ENCODE measurements around the gene TMEM26.
A peak's percentile ranks its signal among the peaks of the same experiment; 100 is the strongest.

The TMEM26 gene

DNA sequence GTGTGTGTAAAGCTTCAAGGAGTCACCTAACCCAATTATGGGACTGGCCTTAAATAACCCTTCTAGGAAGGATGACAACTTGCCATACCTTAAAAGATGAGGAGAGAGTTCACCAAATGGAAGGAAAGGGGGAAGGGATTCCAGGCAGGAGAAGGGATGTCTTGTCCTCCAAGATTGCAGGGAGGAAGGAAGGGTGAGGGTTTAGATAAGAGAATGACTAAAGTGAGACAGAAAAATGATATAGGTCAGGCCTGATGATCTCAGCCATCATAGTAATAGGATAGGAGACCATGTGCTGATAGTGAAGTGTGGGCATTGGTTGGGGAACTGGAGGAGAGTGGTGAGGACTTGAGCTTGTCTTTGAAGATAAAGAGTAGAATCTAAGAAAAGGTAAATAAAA, 7.7 kb upstream of the TMEM26 start:
- DNase-seq (ENCODE audit: low read depth) = no peak

DNA sequence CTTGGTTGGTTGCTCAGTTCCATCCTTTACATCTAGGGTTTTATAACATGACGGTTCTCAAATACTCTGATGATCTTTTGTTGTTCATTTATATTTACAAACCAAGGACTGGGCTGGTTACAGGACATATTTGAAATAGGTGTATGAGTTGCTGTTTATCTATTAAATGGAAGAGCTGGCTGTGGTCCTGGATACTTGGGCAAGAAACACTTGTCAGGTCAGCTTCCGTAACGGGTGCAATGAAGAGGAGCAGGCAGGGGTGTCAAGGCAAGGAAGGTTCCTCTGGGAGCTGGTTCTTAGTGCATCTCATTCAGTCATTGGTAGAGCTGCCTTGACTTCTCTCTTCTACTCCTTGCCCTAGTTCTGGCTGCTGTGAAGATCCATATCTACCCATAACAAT, 4.8 kb upstream of the TMEM26 start:
- no peak for DNase-seq (ENCODE audit: low read depth)

DNA sequence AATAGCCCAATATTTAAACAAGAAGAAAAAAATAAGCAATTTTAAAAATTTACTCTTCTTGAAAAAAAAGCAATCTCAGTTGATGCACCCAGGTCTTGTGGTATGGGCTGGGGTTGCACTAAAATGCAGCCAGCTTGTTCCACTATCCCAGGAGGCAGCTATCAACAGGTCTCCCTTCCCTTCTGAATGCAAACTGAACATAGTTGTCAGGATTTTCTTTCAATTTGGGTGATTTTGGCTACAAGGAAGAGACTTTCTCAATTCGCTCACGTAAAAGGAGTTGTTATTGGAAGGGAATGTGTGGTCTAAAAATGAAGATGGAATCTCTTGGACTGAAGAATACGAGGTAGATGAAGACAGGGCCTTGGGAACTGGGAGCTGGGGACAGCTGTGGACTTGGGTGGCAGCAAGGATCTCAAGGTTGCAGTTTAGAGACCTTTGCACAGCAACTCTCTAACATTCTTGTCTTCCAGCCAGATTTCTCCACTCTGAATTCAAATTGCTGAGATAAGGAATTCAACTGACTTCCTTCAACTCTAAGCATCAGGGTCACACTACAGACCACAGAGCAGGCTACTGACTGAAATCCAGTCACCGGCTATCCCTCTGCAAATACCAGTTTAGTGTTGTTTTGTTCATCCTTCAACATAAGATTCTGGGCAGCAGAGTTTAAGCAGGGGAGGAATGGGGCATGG, 3.1 kb upstream of the TMEM26 start:
- no peak for DNase-seq (ENCODE audit: low read depth)

DNA sequence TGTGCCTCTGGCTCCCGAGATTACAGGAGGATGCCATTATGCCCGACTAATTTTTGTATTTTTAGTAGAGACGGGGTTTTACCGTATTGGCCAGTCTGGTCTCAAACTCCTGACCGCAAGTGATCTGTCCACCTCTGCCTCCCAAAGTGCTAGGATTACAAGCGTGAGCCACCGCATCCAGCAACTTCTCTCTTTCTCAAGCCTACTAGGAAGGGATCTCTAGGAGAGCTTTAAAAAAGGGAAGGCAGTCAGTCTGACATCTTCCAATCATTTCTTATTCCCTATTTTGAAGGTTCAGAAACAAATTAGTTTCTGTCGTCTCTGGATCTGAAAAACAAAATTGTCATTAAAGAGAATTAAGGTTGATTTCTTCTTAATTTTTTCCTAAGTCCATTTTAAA, 2.5 kb upstream of the TMEM26 start:
- no peak for DNase-seq (ENCODE audit: low read depth)

DNA sequence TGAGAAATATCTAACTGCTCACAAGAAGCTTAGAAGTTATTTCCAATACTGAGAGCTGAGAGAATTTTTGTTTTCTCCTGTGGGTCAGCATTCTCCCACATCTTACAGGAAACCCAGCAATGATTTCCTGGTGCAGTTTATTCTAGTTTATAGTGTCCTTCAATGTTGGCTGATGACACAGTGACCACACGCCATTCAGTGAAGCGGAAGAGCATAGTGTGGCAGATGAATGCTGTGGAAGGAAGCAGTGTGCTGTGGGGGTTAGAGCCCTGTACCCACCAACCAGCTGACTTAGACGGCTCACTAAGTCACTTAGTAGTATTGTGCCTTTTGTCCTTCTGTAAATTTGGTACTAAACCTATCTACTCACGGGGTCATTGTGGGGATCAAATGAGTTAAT, 1.4 kb upstream of the TMEM26 start:
- no peak for DNase-seq (ENCODE audit: low read depth)

DNA sequence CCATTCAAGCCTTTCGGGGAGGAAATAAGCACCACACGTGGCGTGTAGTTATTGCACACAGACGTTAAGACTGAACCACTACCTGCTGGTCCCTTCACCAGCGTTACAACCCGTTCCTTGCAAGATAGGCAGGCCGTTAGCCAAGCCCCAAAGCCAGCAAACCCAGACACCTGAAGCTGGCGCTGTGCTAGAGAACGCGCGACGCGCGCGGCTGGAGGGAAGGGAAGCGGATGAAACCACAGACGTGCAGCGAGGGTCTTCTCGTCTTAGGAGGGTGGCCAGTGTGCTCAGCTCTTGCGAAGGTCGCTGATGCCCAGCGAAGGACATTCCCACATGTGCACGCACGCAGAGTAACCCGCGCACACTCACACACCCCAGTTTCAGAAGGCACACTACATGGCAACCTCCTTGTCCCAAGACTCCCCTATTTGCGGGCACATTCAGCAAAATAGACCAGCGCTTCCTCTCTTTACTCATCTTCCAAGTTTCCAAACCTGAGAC, 980 bp downstream of the TMEM26 start:
- DNase-seq (ENCODE audit: low read depth) = no peak

DNA sequence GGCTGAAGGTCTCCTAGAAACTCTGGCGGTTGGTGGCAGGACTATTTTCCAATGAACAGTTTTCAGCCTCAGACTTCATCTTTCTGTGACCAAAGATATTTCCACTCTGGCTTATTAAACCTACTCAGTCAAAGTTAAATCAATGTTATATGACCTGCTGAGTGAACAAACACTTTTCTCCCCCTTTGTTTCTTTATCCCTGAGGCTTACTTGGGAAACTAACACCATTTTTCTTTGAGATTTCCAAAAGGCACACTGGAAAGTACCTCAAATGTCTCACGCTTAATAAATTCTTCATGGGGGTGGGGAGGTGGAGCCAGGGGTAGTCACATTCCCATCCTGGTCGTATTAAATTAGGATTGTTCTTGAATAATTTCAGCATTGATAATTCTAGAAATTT, 1.8 kb downstream of the TMEM26 start:
- DNase-seq (ENCODE audit: low read depth) = no peak

DNA sequence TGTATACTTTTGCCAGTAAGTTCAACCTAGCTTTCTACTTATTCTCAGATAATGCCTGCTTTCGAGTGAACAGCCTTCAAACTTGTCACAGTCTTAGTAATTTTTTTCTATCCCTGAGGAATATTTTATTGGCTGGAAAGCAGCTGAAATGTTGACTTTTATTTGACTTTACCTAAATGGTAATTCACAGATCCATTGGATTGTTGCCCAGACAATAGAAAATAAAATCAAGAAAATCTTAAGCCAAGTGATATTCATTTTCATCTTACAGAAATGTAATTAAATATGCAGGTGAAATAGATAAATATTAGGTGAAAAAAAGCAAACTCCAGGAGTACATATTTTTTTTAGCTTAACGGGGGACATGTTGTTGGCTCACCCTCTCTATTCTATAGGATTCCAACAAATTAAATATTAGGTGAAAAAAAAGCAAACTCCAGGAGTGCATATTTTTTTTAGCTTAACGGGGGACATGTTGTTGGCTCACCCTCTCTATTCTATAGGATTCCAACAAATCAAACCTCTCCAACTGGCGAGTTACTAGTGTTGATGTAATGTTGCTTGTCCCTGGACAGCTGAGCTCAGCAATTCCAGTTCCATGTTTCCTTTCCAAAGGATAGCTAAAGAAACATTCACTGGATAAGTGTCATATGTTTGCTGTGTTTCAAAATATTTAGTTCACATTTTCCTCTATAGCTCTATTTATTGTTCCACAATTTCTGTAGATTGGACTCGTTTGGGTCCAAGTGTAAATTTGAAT, 4.2 kb downstream of the TMEM26 start:
- DNase-seq (ENCODE audit: low read depth) = no peak

DNA sequence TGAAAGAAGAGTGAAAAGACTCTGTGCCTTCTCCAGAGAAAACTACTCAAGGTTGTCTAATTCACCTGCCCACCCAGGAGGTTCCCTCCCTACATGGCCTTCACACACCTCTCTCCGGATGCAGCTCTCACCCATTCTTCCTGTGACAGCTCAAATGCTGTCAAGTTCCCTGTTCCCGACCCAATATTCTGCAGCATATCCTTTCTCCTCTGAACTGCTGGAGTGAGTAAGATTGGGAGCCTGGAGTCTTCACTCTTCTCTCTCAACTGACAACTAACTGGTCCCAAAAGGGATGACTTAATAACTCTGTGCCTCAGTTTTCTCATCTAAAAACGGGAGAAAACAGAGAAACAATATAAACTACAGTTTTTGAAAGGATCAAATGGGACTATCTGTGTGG, 5.1 kb downstream of the TMEM26 start:
- DNase-seq (ENCODE audit: low read depth) = no peak

DNA sequence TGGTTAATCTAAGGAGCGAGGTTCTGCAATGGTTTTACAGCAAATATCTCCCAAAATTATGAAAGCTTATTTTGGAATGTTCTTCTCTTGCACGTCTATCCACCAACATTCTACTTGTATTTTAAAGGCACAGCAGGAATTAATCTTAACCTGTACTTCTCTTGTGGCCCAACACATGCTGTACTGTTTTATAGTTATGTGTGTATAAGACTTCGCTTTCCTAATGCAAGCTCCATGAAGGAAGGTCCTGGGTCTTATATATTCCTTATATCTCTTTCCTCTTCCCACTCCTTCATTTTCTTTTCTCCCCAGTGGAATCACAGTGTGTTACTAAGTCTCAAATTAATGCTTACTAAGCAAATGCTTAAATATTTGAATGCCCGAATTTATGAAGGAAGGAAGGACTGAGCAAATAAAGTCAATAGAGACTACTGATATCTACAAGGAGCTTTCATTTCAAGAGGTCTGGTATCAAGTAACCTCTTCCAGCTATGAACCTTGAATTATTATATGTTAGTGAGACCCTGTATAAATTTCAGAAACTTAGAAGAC, 14.0 kb downstream of the TMEM26 start:
- no peak for DNase-seq (ENCODE audit: low read depth)

DNA sequence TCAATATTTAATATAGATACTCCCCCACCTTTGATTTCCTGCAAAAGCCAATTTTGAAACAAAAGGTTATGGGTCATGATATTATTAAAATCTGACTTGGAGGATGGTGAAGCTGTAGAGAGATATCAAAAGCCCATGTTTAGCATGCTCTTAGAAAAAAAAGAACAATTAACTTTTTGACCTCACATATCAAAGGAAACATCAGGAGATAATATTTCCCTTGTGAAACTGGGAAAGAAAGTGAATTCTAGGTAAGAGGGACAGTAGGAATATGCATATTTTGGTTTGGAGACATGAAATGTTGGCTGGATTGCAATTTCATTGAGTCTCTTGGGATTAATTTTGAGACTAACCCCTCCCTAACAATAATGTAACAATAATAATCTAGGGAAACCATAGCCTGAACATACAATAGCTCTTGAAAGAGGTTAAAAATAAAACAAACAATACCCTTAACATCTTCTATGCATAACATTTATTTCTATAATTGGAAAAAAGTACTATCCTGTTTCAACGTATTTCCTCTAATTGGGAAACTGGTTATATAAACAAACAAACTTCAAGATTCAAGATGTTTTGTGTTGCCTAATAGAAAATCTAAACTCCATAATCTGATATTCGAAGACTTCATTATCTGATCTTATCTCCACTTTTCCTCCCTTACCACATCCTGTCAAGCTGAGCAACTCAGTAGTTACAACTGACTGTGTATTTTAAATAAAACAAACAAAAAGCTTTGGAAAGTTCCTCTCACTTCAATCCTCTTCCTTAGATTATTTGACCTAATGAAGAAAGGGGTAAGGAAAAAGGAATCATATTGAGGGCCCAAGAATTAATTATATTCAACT, 14.8 kb downstream of the TMEM26 start:
- DNase-seq (ENCODE audit: low read depth) = peak; percentile 13

DNA sequence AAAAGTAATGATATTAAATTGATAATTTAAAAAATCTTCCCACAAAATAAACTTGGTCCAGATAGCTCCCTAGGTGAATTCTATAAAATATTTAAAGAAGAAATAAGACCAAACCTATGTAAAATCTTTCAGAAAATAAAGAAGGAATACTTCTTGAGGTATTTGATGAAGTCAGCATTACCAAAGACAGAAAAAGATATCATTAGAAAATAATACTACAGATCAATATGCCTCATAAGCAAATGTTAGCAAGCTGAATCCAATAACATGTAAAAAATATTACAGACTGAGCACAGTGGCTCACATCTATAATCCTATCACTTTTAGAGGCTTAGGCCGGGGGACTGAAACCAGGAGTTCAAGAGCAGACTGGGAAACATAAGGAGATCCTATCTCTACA, 30.0 kb downstream of the TMEM26 start:
- no peak for DNase-seq (ENCODE audit: low read depth)

DNA sequence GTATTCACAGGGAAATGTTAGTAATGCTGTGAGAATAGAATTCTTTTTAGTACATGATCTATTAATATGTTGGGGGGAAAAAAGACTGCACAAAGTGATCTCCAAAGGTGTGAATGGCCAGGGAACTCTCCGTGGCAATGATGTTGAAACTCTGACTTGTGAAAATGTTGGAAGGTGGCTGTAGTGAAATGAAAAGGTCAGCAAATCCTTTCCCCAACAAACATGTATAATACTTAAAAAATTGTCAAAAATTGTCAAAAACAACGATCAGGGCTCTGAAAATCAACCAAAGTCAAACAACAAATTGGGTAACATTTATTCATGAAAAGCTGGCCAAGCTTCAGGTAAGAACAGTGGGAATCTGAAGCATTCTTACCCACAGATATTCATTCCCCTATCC, 35.5 kb downstream of the TMEM26 start:
- DNase-seq (ENCODE audit: low read depth) = no peak

DNA sequence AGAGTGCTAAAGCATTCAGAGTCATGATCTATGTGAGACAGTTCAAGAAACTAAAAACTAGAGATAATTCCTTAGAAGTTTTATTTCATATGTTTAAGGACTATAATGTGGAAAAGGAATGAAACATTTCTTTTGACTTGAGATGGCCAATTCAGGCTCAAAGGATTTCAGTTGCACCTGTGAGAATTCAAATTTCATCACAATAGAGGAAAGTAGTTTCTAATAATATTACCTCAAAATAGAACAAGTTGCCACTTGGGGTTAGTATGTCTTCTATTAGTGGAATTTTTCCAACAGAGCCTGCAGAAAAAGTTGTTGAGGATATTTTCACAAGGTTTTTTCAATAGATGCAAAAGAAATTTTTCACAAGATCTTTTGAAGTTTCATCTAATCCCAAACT, 37.4 kb downstream of the TMEM26 start:
- DNase-seq (ENCODE audit: low read depth) = no peak

DNA sequence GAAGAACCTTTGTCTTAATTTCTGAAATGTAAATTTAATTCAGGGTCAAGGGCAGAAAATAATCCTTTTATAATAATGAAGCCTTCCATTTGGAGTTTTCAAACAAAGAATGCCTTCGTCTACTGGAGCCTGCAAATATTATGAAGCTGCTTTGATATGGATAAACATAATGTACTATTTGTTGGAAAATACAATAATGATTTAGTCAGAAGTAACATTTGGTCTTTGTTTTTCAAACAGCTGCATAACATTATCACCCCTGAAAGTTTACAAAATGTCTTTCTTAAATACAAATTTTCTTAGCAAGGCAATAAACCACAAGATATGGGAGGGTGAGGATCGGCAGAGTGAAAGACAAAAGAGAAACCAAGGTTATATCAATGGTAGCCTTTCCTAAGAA, 41.5 kb downstream of the TMEM26 start:
- DNase-seq (ENCODE audit: low read depth) = no peak

DNA sequence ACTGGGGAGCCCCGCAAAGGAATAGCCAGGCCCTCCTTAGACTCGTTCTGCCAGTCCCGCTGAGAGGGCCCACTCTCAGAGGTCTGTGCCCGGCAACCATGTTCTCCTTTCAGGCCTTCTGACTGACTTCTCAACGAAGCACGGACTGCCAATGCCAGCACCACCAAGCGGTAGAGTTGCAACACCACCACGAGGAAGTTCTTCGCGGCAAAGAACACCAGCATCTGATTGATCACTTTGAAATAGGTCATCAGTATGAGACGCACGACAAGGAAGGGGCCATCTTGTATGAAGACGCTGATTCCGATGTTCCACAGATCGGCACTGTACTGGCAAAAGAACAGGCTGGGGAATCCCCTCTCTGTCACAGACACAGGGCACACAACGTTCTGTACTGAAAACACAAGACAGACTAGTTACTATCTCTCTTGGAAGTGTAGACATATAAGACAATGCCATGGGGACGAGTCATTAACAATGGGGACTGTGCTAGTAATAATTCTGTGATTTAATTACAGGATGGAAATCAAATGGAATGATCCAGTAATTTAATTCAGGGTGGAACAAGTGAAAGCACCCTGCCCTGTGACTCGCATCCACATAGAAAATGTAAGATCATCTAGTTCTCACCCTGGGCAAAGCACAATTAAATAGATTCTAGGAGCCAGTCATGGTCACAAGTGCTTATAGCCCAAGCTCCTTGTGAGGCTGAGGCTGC, 42.7 kb downstream of the TMEM26 start:
- no peak for DNase-seq (ENCODE audit: low read depth)

DNA sequence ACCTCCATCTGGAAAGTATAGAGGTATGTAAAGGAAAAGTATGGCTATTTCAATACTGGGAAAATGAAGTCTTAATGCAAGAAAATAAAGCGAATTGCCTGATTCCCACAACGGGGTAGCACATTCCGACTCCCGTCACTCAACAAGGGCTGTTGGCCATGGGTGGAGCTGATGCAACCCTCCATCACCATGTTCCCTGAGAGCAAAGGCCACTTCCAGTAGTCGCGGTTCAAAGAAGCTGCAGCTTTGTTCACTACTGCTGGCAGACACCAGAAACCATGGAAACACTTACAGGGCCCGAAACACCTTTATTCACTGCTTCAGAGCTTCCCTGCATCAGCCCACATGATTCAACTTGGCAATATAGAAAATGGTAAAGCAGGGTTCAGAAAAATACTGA, 44.0 kb downstream of the TMEM26 start:
- DNase-seq (ENCODE audit: low read depth) = no peak

DNA sequence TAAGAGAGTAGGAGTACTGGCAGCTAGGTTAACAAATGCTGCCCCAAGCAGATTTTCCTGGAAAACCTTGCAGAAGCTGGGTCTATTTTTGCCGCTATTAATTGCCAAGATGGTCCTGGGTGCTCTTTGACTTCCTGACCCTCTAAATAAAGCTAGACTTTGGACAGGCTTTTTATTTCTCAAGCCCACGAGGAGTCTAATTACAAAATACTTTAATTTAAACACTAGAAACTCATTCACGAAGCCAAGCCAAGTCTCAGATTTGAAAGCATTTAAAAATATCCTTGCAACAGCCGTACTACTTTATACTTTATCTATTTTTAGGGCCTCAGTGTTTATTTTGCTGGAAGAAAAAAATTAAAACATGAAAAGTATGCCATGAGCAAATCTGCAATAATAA, 45.1 kb downstream of the TMEM26 start:
- no peak for DNase-seq (ENCODE audit: low read depth)

DNA sequence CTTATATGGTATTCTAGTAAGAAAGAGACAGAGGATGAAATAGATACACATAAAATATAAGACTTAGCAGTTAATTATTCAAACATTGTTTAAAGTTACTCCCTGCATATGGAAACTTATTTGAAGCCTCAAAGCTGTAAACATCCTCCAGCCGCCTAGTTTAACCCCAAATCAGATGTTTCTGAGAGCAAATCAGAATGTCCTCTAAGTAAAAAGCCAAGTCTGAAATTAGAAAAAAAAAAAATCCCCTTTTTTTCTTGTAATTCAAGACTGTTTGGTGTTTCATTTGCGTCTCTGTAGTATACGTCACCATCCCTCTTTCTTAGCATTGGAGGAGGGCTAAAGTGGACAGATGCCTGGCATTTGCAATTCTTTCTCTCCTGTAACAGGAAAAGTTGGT, 46.4 kb downstream of the TMEM26 start:
- DNase-seq (ENCODE audit: low read depth) = no peak

DNA sequence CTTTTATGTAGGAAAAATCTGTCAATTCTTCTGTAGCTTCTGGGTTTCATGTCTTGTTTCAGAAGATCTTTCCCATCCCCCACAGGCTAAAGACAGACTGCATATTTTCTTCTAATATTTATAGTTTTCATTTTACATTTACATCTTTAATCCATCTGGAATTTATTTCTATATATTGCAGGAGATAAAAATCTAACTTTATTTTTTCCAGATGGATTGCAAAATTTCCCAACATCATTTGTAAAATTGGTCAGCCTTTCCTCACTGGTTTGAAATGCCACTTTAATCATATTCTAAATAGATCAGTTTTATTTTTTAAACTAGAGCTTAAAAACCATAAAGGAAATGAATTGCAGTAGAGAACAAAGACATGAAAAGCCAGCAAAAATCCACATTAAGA, 46.9 kb downstream of the TMEM26 start:
- DNase-seq (ENCODE audit: low read depth) = no peak

DNA sequence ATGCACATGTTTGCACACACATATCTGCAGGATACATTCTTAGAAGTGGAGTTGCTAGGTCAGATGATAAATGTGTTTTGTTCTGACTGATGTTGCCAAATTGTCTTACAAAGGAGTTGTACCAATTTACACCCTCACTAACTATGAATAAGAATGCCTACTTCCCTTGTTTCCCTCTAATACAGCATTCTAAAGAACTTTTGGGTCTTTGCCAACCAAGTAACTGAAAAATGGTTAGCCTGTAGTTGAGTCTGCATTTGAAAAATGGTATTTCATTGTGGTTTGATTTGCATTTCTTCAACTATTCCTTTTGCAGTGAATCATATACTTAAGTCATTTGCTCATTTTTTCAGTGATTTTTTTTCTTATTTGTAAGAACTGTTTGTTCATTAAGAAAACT, 48.4 kb downstream of the TMEM26 start:
- DNase-seq (ENCODE audit: low read depth) = peak; percentile 59

DNA sequence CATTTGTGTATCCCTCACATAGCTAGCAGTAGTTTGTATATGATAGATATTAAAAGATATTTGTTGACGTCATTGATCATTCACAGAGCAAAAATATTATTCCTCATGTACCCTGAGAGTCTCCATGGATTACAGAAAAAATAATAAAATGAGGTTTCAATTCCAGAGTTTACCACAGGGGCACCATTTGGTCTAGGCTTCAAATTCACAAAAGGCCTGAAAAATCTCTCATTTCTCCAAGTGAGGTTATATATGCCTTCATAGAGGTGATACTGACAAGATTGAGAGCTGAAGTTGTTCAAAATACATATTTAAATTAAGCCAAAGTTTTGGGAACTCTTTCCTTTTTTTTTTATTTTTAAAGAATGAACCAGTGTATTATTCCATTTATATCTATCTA, 52.7 kb downstream of the TMEM26 start:
- no peak for DNase-seq (ENCODE audit: low read depth)

All from non-pigmented ciliary epithelial cell (primary cell).